Natural killer cell (primary cell): ENCODE results near the gene CBFA2T3. TPM values are rescaled to one million over a fixed set of nuclear protein-coding genes. Genes with fewer than 3 reads are reported as not detected.

ENCODE experiments used
- ATAC-seq, 3 donors: fragments of 150-1000 bp in 2 of 3; fragments of 200-7000 bp in 1 of 3; cut with Tn5 transposase; 1 replicate in 1 of 3; 2 replicates in 2 of 3; pipeline ENCODE4 v1.10.0; 2021; ENCODE audit warnings: mild to moderate bottlenecking in 2 of 3, moderate library complexity in 2 of 3
- DNase-seq, 2 donors: peaks; one replicate each; pipeline versions ENCODE4 v3.0.0 to v3.0.0-alpha.2; 2013 to 2021; ENCODE audit warnings: mixed read lengths in 1 of 2
- H3K27ac ChIP-seq: one replicate; pipeline ENCODE4 v1.5.1; 2013; ENCODE audit warnings: mild to moderate bottlenecking, low read length
- H3K27me3 ChIP-seq: one replicate; pipeline ENCODE4 v1.6.1; 2013; ENCODE audit warnings: low read length; ENCODE audit not compliant: control insufficient read depth, insufficient read depth
- H3K36me3 ChIP-seq: one replicate; pipeline ENCODE4 v1.6.1; 2013; ENCODE audit warnings: low read length; ENCODE audit not compliant: control insufficient read depth, insufficient read depth
- H3K4me1 ChIP-seq: one replicate; pipeline ENCODE4 v1.6.1; 2013; ENCODE audit warnings: low read length; ENCODE audit not compliant: control insufficient read depth, insufficient read depth
- H3K4me3 ChIP-seq: one replicate; pipeline ENCODE4 v1.5.1; 2013; ENCODE audit warnings: low read length
- H3K9me3 ChIP-seq: one replicate; pipeline ENCODE4 v1.6.1; 2013; ENCODE audit warnings: low read length; ENCODE audit not compliant: control insufficient read depth, insufficient read depth
- H3K27ac Mint-ChIP-seq, 2 donors: one replicate each; pipeline ENCODE4 v1.8.0; 2022; ENCODE audit warnings: mild to moderate bottlenecking in 2 of 2, mixed read lengths in 2 of 2, moderate library complexity in 1 of 2
- H3K27me3 Mint-ChIP-seq, 2 donors: one replicate each; pipeline ENCODE4 v1.8.0; 2022; ENCODE audit warnings: low read depth in 2 of 2, mixed read lengths in 2 of 2
- H3K36me3 Mint-ChIP-seq: one replicate; pipeline ENCODE4 v1.8.0; 2022; ENCODE audit warnings: mixed read lengths
- H3K4me1 Mint-ChIP-seq, 2 donors: one replicate each; pipeline ENCODE4 v1.8.0; 2022; ENCODE audit warnings: mixed read lengths in 2 of 2
- H3K4me3 Mint-ChIP-seq: one replicate; pipeline ENCODE4 v1.8.0; 2022; ENCODE audit warnings: mild to moderate bottlenecking, moderate library complexity, mixed read lengths
- H3K9me3 Mint-ChIP-seq, 2 donors: one replicate each; pipeline ENCODE4 v1.8.0; 2022; ENCODE audit warnings: mixed read lengths in 2 of 2
- CTCF ChIP-seq: fragments of 200-600 bp; IDR thresholded peaks from one replicate; pipeline ENCODE4 v1.8.0; 2022; ENCODE audit warnings: antibody characterized with exemption
- WGBS: methylation state at CpG from one replicate; pipeline ENCODE4 v1.1.7; 2013; ENCODE audit warnings: missing lambda C conversion rate; ENCODE audit not compliant: insufficient coverage; 5-methylcytosine and 5-hydroxymethylcytosine counted together
- intact Hi-C: fragments of 100-400 bp; cut with micrococcal nuclease; formaldehyde crosslinking; loops from one replicate; pipeline ENCODE4 v1.14.2; 2022
- total RNA-seq, 4 donors: library from RNA; stranded (reverse); fragments of 120-200 nt in 1 of 4; gene quantifications; one replicate each; pipeline versions ENCODE4 v1.2.3 to v1.2.4, GENCODE V29; 2013 to 2022

CBFA2T3 gene
- total RNA-seq, 3 donors from 2014 or later (not counting 1 experiment from before 2014, with no cell fraction given): 2.5 to 7.8 (median 4.2) TPM

- no peaks in the 10 kb centered on the region for H3K4me1 ChIP-seq
- no peak overlapping the region for H3K4me3 ChIP-seq
- no peak overlapping the region for H3K27ac ChIP-seq
- H3K9me3 ChIP-seq: no peaks in the 10 kb centered on the region
- Mint-ChIP-seq H3K4me3 (no peak overlapping the region), H3K4me1 (no peaks in the 10 kb centered on the region), H3K36me3 (no peaks in the 10 kb centered on the region), H3K27ac (no peak overlapping the region), H3K9me3 (no peaks in the 10 kb centered on the region), H3K27me3 (no peaks in the 10 kb centered on the region)
- 96% methylated on average over 19 of the region's 19 CpGs for WGBS
- no peaks in the 10 kb centered on the region for H3K27me3 ChIP-seq
- DNase-seq: no peak
- H3K36me3 ChIP-seq: peaks cover 20% of the 10 kb centered on the region
- ATAC-seq: no peak
- no peak for TF ChIP-seq CTCF
- intact Hi-C loops: no loop called here
Observed at GRCh38 chr16:88838566-88838965, 138.4 kb downstream of the CBFA2T3 start.

- Mint-ChIP-seq H3K36me3 (no peaks in the 10 kb centered on the region), H3K9me3 (no peaks in the 10 kb centered on the region), H3K4me1 (no peaks in the 10 kb centered on the region), H3K4me3 (no peak overlapping the region), H3K27me3 (no peaks in the 10 kb centered on the region), H3K27ac (no peak overlapping the region)
- DNase-seq: no peak
- 91% methylated on average over 20 of the region's 20 CpGs for WGBS
- no peak for TF ChIP-seq CTCF
- intact Hi-C loops: no loop called here
- Histone ChIP-seq H3K36me3 (peaks cover 20% of the 10 kb centered on the region), H3K27ac (no peak overlapping the region), H3K4me3 (no peak overlapping the region), H3K9me3 (no peaks in the 10 kb centered on the region), H3K4me1 (no peaks in the 10 kb centered on the region), H3K27me3 (no peaks in the 10 kb centered on the region)
- no peak for ATAC-seq
Observed at GRCh38 chr16:88837806-88838205, 139.2 kb downstream of the CBFA2T3 start.

DNA sequence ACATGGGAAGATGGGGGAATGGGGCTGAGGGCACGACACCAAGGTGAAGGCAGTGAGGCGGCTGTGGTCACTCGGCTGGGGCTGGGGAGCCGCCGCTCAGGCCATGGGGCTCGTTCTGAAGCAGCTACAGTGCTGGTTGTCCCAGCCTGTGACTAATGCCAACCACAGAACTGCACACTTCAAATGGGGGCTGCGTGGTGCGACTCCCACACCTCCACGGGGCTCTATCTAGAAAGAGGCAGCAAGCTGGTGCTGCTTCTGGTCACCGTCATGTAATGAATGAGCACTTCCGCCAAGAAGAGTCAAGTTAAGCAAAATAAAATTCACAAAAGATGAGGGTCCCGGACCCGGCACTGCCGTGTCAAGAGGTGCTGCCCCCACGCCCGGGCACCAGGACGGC is 140.2 kb downstream of the CBFA2T3 start:
- ATAC-seq: no peak
- H3K36me3 Mint-ChIP-seq: no peaks in the 10 kb centered on the region
- no peak overlapping the region for H3K4me3 Mint-ChIP-seq
- DNase-seq: no peak
- no peak overlapping the region for H3K27ac Mint-ChIP-seq
- Histone ChIP-seq H3K36me3 (peaks cover 20% of the 10 kb centered on the region), H3K4me3 (no peak overlapping the region), H3K9me3 (no peaks in the 10 kb centered on the region), H3K27me3 (no peaks in the 10 kb centered on the region), H3K4me1 (no peaks in the 10 kb centered on the region), H3K27ac (no peak overlapping the region)
- no peak for TF ChIP-seq CTCF
- WGBS: 87% methylated on average over 17 of the region's 17 CpGs
- intact Hi-C loops: no loop called here
- no peaks in the 10 kb centered on the region for H3K4me1 Mint-ChIP-seq
- H3K27me3 Mint-ChIP-seq: no peaks in the 10 kb centered on the region
- H3K9me3 Mint-ChIP-seq: no peaks in the 10 kb centered on the region

- WGBS: 90% methylated on average over 33 of the region's 33 CpGs
Observed at GRCh38 chr16:88835818-88836217, 141.2 kb downstream of the CBFA2T3 start.

More at GRCh38 chr16:88835818-88836217, 141.2 kb downstream of the CBFA2T3 start:
- H3K27me3 Mint-ChIP-seq: no peaks in the 10 kb centered on the region
- no peak overlapping the region for H3K4me3 ChIP-seq
- no peaks in the 10 kb centered on the region for H3K9me3 Mint-ChIP-seq
- H3K4me1 ChIP-seq: no peaks in the 10 kb centered on the region
- no peaks in the 10 kb centered on the region for H3K36me3 Mint-ChIP-seq
- TF ChIP-seq CTCF: no peak
- intact Hi-C loops: no loop called here
- no peak overlapping the region for H3K27ac Mint-ChIP-seq
- H3K9me3 ChIP-seq: no peaks in the 10 kb centered on the region
- no peaks in the 10 kb centered on the region for H3K4me1 Mint-ChIP-seq
- no peak overlapping the region for H3K4me3 Mint-ChIP-seq
- no peak for DNase-seq
- no peaks in the 10 kb centered on the region for H3K27me3 ChIP-seq
- no peak for ATAC-seq
- H3K36me3 ChIP-seq: peaks cover 20% of the 10 kb centered on the region
- H3K27ac ChIP-seq: no peak overlapping the region
